A549 (cell line): Measurements from ENCODE around the gene PAPLN. TPM values are rescaled to one million over a fixed set of nuclear protein-coding genes. Genes with fewer than 3 reads are reported as not detected.

Experiments
- ATAC-seq, 2 experiments: fragments of 200-7000 bp in 1 of 2; fragments of >200 bp in 1 of 2; cut with Nextera tagmentation in 1 of 2; cut with Tn5 transposase in 1 of 2; 3 replicates each; pipeline versions ENCODE4 v1.8.0 to v1.9.1; 2018 to 2020; ENCODE audit warnings: mild to moderate bottlenecking in 1 of 2, moderate library complexity in 1 of 2
- CTCF ChIA-PET: fragments of 300-600 bp; sonication (Branson Sonifier 250); formaldehyde crosslinking; extraction: SDS; loops from one replicate; lab custom pipeline; 2021; ENCODE audit warnings: antibody characterized with exemption, inconsistent platforms; lab: Yijun Ruan, JAX
- POLR2A ChIA-PET: fragments of 350-600 bp; formaldehyde crosslinking; extraction: SDS; loops from one replicate; lab custom pipeline; 2021; ENCODE audit warnings: antibody characterized with exemption, inconsistent platforms; lab: Yijun Ruan, JAX
- DNase-seq, 2 experiments: peaks; one replicate each; pipeline versions ENCODE4 v3.0.0 to v3.0.0-alpha.2; 2011 to 2016; ENCODE audit warnings: low read depth in 1 of 2, low spot score in 1 of 2
- FAIRE-seq: peaks from 2 replicates; lab custom pipeline; 2011; peaks lifted over from hg19 to GRCh38; lab: Jason Lieb, UNC
- H3K27ac ChIP-seq, 2 experiments: fragments of >200 bp; sonication (Bioruptor Twin); formaldehyde crosslinking; 3 replicates each; pipeline ENCODE4 v1.5.1; 2016 to 2017
- H3K4me1 ChIP-seq: fragments of >200 bp; sonication (Bioruptor Twin); formaldehyde crosslinking; 3 replicates; pipeline ENCODE4 v1.6.1; 2016
- H3K4me2 ChIP-seq: fragments of >200 bp; sonication (Bioruptor Twin); formaldehyde crosslinking; 3 replicates; pipeline ENCODE4 v1.6.1; 2016
- H3K4me3 ChIP-seq: fragments of >200 bp; sonication (Bioruptor Twin); formaldehyde crosslinking; 3 replicates; pipeline ENCODE4 v1.5.1; 2016
- H3K9me3 ChIP-seq: fragments of >200 bp; sonication (Bioruptor Twin); formaldehyde crosslinking; 3 replicates; pipeline ENCODE4 v1.6.1; 2016
- BHLHE40 ChIP-seq: IDR thresholded peaks from 2 replicates; pipeline ENCODE4 v1.6.1; 2012; ENCODE audit warnings: low read depth, low read length, inconsistent platforms
- CBX8 ChIP-seq: fragments of 200-600 bp; sonication (generic); IDR thresholded peaks from 2 replicates; pipeline ENCODE4 v1.6.1; 2016
- CEBPB ChIP-seq, 2 experiments: fragments of >200 bp in 1 of 2; sonication (Bioruptor Twin) in 1 of 2; formaldehyde crosslinking in 1 of 2; IDR thresholded peaks; 2 replicates each; pipeline ENCODE4 v1.6.1; 2012 to 2016
- CHD2 ChIP-seq: fragments of 150-350 bp; IDR thresholded peaks from 2 replicates; pipeline ENCODE4 v1.6.1; 2014; ENCODE audit warnings: low read length; ENCODE audit not compliant: partially characterized antibody
- CHD4 ChIP-seq: fragments of 200-600 bp; sonication (generic); IDR thresholded peaks from 2 replicates; pipeline ENCODE4 v1.6.1; 2016; ENCODE audit warnings: antibody characterized with exemption, mild to moderate bottlenecking, borderline replicate concordance
- EHF ChIP-seq: fragments of 250-450 bp; sonication (Bioruptor Pico); IDR thresholded peaks from 2 replicates; pipeline ENCODE4 v1.5.0; 2020; ENCODE audit warnings: mild to moderate bottlenecking
- EP300 ChIP-seq, 2 experiments: fragments of >200 bp; sonication (Bioruptor Twin); formaldehyde crosslinking; IDR thresholded peaks; 2 replicates in 1 of 2; 3 replicates in 1 of 2; pipeline ENCODE4 v1.6.1; 2016 to 2017
- FOSB ChIP-seq: fragments of 250-450 bp; sonication (Bioruptor Pico); IDR thresholded peaks from 2 replicates; pipeline ENCODE4 v1.5.0; 2020; ENCODE audit warnings: mild to moderate bottlenecking, moderate library complexity
- FOSL2 ChIP-seq, 2 experiments: fragments of 450-650 bp in 1 of 2; fragments of >200 bp in 1 of 2; sonication (Bioruptor Twin) in 1 of 2; formaldehyde crosslinking; IDR thresholded peaks; 2 replicates each; pipeline versions ENCODE4 v1.5.0 to v1.6.1; 2016 to 2020; ENCODE audit warnings: mild to moderate bottlenecking in 1 of 2, moderate library complexity in 1 of 2
- HDAC2 ChIP-seq: fragments of 200-600 bp; sonication (generic); IDR thresholded peaks from 2 replicates; pipeline ENCODE4 v1.6.1; 2016
- HOXB13 ChIP-seq: fragments of 250-450 bp; sonication (Bioruptor Pico); IDR thresholded peaks from 2 replicates; pipeline ENCODE4 v1.5.0; 2020; ENCODE audit warnings: low read depth, mild to moderate bottlenecking, moderate library complexity
- HOXB5 ChIP-seq: fragments of 250-450 bp; sonication (Bioruptor Pico); IDR thresholded peaks from 2 replicates; pipeline ENCODE4 v1.5.0; 2020; ENCODE audit warnings: mild to moderate bottlenecking, moderate library complexity
- KDM5A ChIP-seq: fragments of 200-600 bp; sonication (generic); IDR thresholded peaks from 2 replicates; pipeline ENCODE4 v1.6.1; 2016; ENCODE audit warnings: antibody characterized with exemption, mild to moderate bottlenecking
- MAFK ChIP-seq: fragments of 450-650 bp; IDR thresholded peaks from 2 replicates; pipeline ENCODE4 v1.6.1; 2014; ENCODE audit not compliant: partially characterized antibody
- MAZ ChIP-seq: fragments of 150-350 bp; IDR thresholded peaks from 2 replicates; pipeline ENCODE4 v1.6.1; 2014; ENCODE audit warnings: antibody characterized with exemption, low read depth, low read length, borderline replicate concordance
- NR3C1 ChIP-seq: fragments of >200 bp; sonication (Bioruptor Twin); formaldehyde crosslinking; IDR thresholded peaks from 3 replicates; pipeline ENCODE4 v1.6.1; 2017
- PHF8 ChIP-seq: fragments of 200-600 bp; sonication (generic); IDR thresholded peaks from 2 replicates; pipeline ENCODE4 v1.6.1; 2016; ENCODE audit warnings: low read depth, mild to moderate bottlenecking, antibody characterized with exemption, moderate library complexity, borderline replicate concordance
- RAD21 ChIP-seq, 2 experiments: fragments of >200 bp in 1 of 2; sonication (Bioruptor Twin) in 1 of 2; formaldehyde crosslinking in 1 of 2; IDR thresholded peaks in 1 of 2; conservative IDR thresholded peaks in 1 of 2; 2 replicates in 1 of 2; 3 replicates in 1 of 2; pipeline ENCODE4 v1.6.1; 2012 to 2018; ENCODE audit warnings: inconsistent platforms in 1 of 2
- REST ChIP-seq: fragments of 200-600 bp; sonication (generic); IDR thresholded peaks from 2 replicates; pipeline ENCODE4 v1.6.1; 2016; ENCODE audit warnings: antibody characterized with exemption, mild to moderate bottlenecking, moderate library complexity
- SMC3 ChIP-seq: fragments of >200 bp; sonication (Bioruptor Twin); formaldehyde crosslinking; IDR thresholded peaks from 3 replicates; pipeline ENCODE4 v1.6.1; 2018; ENCODE audit warnings: inconsistent platforms
- TP53 ChIP-seq: fragments of 250-450 bp; sonication (Bioruptor Pico); IDR thresholded peaks from 2 replicates; pipeline ENCODE4 v1.5.0; 2021; ENCODE audit warnings: mild to moderate bottlenecking, moderate library complexity
- ZNF302 ChIP-seq: fragments of 250-450 bp; sonication (Bioruptor Pico); IDR thresholded peaks from 2 replicates; pipeline ENCODE4 v1.9.0; 2021; ENCODE audit warnings: inconsistent platforms, mild to moderate bottlenecking, moderate library complexity
- WGBS: methylation state at CpG from one replicate; pipeline ENCODE4 v1.1.6; 2017; ENCODE audit errors: missing lambda C conversion rate; 5-methylcytosine and 5-hydroxymethylcytosine counted together
- polyA plus RNA-seq, 4 experiments: library from polyadenylated mRNA; depleted of rRNA in 3 of 4; stranded (reverse); fragments of >200 nt; fragmentation: RNase III in 1 of 4; extraction: RNeasy Plus Mini Kit Qiagen cat#74134 plus additional on column Dnase treatment in 1 of 4; gene quantifications; 2 replicates in 3 of 4; 3 replicates in 1 of 4; pipeline ENCODE4 v1.2.3, GENCODE V29; 2011 to 2017
- TF ChIP-seq, protein P1 (sequence below): fragments of 250-450 bp; sonication (Bioruptor Pico); IDR thresholded peaks from 2 replicates; pipeline ENCODE4 v1.5.0; 2021; ENCODE audit warnings: mild to moderate bottlenecking, moderate library complexity, borderline replicate concordance
- TF ChIP-seq, protein P2 (sequence below): IDR thresholded peaks from 2 replicates; pipeline ENCODE4 v1.6.1; 2012
- TF ChIP-seq, protein P3 (sequence below): fragments of >200 bp; sonication (Bioruptor Twin); formaldehyde crosslinking; IDR thresholded peaks from 3 replicates; pipeline ENCODE4 v1.6.1; 2016
- TF ChIP-seq, protein P4 (sequence below): IDR thresholded peaks from 2 replicates; pipeline ENCODE4 v1.6.1; 2012; ENCODE audit warnings: low read depth, borderline replicate concordance

Gene PAPLN
- polyA plus RNA-seq, 2 of the 4 experiments (the other 2 are of a cell fraction), result 4.3 to 5.0 TPM

- Histone ChIP-seq H3K4me2 (no peak overlapping the region), H3K4me1 (no peaks in the 10 kb centered on the region), H3K9me3 (no peaks in the 10 kb centered on the region), H3K27ac (no peak overlapping the region), H3K4me3 (no peak overlapping the region)
- DNase-seq, result no peak
- WGBS, result 92% methylated on average over 19 of the region's 27 CpGs
- no peak for TF ChIP-seq CHD2
- TF ChIP-seq FOSB (CRISPR knock-in tag), result no peak
- TF ChIP-seq ZNF302 (CRISPR knock-in tag), result no peak
- TF ChIP-seq, protein P1, sequence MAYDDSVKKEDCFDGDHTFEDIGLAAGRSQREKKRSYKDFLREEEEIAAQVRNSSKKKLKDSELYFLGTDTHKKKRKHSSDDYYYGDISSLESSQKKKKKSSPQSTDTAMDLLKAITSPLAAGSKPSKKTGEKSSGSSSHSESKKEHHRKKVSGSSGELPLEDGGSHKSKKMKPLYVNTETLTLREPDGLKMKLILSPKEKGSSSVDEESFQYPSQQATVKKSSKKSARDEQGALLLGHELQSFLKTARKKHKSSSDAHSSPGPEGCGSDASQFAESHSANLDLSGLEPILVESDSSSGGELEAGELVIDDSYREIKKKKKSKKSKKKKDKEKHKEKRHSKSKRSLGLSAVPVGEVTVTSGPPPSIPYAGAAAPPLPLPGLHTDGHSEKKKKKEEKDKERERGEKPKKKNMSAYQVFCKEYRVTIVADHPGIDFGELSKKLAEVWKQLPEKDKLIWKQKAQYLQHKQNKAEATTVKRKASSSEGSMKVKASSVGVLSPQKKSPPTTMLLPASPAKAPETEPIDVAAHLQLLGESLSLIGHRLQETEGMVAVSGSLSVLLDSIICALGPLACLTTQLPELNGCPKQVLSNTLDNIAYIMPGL (CRISPR knock-in tag), result no peak
- TF ChIP-seq CHD4, result no peak
- no peak for TF ChIP-seq HDAC2
- TF ChIP-seq EHF (CRISPR knock-in tag), result no peak
- TF ChIP-seq, protein P2, sequence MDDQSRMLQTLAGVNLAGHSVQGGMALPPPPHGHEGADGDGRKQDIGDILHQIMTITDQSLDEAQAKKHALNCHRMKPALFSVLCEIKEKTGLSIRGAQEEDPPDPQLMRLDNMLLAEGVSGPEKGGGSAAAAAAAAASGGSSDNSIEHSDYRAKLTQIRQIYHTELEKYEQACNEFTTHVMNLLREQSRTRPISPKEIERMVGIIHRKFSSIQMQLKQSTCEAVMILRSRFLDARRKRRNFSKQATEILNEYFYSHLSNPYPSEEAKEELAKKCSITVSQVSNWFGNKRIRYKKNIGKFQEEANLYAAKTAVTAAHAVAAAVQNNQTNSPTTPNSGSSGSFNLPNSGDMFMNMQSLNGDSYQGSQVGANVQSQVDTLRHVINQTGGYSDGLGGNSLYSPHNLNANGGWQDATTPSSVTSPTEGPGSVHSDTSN, result no peak
- no peak for TF ChIP-seq PHF8
- TF ChIP-seq CEBPB (IDR thresholded peaks at IDR 0.05), result no peak
- TF ChIP-seq SMC3, result no peak
- TF ChIP-seq BHLHE40, result no peak
- no peak for TF ChIP-seq NR3C1
- TF ChIP-seq, protein P3, sequence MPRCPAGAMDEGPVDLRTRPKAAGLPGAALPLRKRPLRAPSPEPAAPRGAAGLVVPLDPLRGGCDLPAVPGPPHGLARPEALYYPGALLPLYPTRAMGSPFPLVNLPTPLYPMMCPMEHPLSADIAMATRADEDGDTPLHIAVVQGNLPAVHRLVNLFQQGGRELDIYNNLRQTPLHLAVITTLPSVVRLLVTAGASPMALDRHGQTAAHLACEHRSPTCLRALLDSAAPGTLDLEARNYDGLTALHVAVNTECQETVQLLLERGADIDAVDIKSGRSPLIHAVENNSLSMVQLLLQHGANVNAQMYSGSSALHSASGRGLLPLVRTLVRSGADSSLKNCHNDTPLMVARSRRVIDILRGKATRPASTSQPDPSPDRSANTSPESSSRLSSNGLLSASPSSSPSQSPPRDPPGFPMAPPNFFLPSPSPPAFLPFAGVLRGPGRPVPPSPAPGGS, result no peak
- TF ChIP-seq KDM5A, result no peak
- no peak for TF ChIP-seq RAD21 (conservative IDR thresholded peaks at IDR 0.05 in 1 of 2, IDR thresholded peaks at IDR 0.05 in 1 of 2)
- TF ChIP-seq EP300 (IDR thresholded peaks at IDR 0.05), result no peak
- ATAC-seq, result no peak
- ChIA-PET POLR2A (no interaction called here), CTCF (no interaction called here)
- no peak for FAIRE-seq
Observed at GRCh38 chr14:73250781-73251500, 13.6 kb downstream of the PAPLN start.

DNA sequence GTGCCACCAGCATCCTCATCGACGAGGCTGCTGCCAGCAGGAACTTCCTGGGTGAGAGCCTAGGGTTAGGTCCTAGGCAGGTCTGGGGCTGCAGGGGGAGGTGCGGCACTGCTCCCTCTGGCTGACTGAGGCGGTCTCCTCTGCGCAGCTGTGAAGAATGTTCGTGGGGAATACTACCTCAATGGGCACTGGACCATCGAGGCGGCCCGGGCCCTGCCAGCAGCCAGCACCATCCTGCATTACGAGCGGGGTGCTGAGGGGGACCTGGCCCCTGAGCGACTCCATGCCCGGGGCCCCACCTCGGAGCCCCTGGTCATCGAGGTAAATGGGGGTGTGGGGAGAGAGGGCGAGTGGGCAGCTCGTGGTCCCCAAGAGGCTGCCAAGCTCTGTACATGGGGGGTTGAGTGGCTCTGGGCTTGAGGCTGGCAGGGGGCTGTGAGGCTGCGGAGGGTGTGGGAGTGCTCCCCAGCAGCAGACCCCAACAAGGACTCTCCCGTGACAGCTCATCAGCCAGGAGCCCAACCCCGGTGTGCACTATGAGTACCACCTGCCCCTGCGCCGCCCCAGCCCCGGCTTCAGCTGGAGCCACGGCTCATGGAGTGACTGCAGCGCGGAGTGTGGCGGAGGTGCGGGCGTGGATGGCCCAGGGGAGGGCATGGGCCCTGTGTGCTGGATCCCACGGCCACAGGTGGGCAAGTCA is 14.4 kb downstream of the PAPLN start:
- Histone ChIP-seq H3K27ac (no peak overlapping the region), H3K4me1 (no peaks in the 10 kb centered on the region), H3K9me3 (no peaks in the 10 kb centered on the region), H3K4me2 (no peak overlapping the region), H3K4me3 (no peak overlapping the region)
- WGBS, result 92% methylated on average over 25 of the region's 30 CpGs
- POLR2A ChIA-PET, result no interaction called here
- CTCF ChIA-PET, result no interaction called here
- ATAC-seq, result no peak
- no peak for DNase-seq
- no peak for FAIRE-seq
- TF ChIP-seq MAZ (no peak), HOXB5 (CRISPR knock-in tag) (no peak), CBX8 (no peak), CHD2 (no peak), CEBPB (IDR thresholded peaks at IDR 0.05) (no peak), HOXB13 (no peak), TP53 (no peak), MAFK (no peak), FOSL2 (IDR thresholded peaks at IDR 0.05) (no peak), FOSL2 (CRISPR knock-in tag; IDR thresholded peaks at IDR 0.05) (no peak), REST (no peak)
- TF ChIP-seq, protein P4, sequence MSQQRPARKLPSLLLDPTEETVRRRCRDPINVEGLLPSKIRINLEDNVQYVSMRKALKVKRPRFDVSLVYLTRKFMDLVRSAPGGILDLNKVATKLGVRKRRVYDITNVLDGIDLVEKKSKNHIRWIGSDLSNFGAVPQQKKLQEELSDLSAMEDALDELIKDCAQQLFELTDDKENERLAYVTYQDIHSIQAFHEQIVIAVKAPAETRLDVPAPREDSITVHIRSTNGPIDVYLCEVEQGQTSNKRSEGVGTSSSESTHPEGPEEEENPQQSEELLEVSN, result no peak
- TF ChIP-seq, protein P3, result no peak
